Activated CD4-positive, alpha-beta T cell treated with anti-CD3 and anti-CD28 coated beads, Interleukin-2, amount 50 U/mL, for 24 hours (primary cell): ENCODE data around the gene JADE2.
"Not testable (repeated sequence)": the region's sequence is repeated elsewhere in the genome, so short reads cannot be mapped to it uniquely, and the experiment has no call there.

Experiments
- DNase-seq, 2 donors: peaks; one replicate each; pipeline ENCODE4 v3.0.0-alpha.2; 2020; ENCODE audit warnings: low read depth in 1 of 2, low spot score in 1 of 2

The JADE2 gene

DNA sequence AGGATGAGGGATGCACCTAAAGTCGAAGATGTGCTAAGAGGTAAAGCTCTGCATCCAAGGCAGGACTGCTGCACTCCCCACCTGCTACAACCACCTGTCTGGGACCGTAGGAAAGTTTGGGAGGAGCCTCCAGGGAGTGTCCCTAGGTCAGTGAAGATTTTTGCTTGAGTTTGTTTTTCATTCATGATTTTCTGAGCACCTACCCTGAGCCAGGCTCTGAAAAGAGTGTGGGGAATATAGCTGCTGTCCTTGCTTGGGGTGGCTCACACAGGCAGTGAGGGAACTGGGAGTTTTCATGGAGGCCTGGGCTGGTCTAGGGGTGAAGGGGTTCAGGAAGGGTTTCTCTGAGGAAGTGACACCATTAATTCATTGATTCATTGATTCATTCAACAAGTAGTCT lies 58.3 kb downstream of the JADE2 start:
- no peak for DNase-seq

DNA sequence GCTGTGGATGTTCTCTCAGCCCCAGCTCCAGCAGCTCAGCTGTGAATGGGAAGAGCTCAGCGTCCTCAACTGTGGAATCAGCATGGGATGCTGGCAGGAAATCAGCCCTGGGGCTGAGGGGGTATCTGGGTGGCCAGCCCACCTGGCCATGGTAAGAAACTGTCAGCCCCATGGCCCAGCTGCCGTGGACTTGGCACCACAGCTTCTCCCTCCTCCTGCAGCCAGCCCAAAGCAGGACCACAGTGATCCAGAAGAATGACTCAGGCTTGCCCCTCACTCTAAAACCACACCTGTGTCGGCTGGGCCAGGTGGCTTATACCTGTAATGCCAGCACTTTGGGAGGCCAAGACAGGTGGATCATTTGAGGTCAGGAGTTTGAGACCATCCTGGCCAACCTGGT lies 59.2 kb downstream of the JADE2 start:
- no peak for DNase-seq

DNA sequence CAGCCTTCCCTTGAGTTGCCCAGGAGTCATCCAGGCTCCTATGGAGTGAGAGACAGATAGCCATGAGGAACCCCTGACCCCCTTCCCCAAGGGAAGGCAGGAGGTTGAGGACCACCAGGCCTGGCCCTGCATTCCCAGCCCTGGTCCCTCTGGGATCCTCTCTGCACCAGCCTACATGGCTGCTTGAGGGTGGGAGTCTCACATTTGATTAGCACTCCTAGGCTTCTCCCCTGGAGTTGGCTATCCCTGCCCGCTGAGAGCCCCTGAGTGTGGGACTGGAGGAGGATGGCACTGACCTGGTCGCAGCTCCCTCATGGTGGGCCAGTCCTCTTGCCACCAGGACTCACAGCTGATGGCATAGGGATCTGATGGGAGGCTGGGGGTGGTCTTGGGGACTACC lies 60.5 kb downstream of the JADE2 start:
- no peak for DNase-seq

DNA sequence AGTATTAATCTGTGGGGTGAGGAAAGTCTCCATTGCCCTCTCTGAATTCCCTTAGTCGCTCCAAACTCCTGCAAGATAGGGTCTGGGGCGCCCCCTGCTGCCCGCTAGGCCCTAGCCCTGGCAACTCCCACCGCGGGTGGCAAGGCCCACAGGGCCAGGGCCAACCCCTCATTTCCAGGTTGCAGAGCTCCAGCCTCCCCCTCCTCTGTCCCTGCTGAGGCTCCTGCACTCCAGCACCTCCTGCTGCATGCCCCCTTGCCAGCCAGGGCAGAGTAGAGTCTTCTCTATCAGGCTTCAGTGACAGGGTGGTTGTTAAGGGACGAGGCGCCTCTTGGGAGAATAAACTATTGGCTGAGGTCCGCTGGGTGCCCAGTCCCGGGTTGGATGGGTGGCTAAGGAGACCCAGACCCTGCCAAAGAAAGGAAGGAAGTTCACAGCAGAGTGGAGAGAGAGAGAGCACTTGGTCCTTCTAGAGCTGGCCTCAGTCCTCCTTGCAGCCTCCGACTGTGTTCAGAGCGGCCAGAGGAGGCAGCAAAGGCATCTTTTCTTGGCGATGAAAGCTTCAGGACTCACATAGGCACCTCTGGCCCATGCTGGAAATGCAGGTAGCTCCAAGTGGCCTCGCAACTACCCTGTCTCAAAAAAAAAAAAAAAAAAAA lies 61.5 kb downstream of the JADE2 start:
- peak; percentile 72 to 73 for DNase-seq

DNA sequence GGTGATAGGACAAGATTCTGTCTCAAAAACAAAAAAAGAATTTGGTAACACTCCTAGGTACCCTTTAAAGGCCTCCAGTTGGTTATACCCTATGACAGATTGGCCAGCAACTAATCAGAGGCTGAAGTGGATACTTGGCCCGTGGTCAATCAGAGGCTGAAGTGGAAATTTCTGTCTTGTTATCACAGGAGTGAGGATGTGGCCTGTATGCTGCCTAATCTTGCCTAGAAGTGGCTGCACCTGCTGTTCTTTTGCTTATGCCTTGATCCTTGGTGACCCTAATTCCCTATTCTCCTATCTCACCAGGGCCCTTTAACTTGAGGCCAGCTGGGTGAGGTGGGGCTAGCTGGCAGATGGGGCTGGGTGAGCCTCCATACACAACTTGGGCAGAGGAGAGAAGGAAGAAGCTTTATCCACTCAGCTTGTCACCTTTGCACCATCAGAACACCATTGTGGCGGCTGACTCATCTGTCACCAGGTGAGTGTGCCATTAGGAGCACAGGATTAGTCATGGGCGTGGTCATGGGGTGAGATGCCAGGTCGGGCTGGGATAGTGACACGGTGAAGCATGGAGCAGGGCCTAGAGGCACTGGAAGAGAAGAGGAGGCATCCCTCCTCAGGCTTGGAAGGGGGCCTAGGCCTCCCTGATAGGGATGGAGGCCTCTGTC lies 65.7 kb downstream of the JADE2 start:
- DNase-seq, result no peak

DNA sequence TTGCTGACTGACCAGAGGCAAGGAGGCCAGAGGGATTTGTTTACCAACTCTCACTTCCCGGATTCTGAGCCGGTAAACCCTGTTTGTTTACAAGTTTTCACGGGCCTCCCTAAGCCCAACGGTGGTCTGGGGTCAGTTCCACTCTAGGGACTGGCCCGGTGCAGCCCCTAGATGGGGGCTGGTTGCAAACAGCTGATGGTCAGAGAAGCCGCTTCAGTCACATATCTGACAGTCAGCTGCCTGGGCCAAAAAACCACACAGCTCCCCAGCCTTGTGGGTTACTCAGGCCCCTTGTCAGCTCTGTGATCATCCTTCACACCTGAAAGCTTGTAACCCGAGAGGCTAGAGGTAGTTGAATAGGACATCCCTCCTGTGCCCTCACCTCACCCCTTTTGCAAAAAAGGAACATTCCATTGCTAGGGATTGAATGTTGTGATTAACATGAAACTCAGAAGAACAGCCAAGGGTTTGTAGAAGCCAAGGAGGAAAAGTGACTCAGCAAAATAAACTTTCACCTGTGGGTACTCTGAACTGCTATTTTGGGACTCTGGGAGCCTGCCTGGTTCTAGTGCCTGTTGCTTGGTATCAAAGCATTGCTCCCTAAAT lies 66.8 kb downstream of the JADE2 start:
- no peak for DNase-seq

DNA sequence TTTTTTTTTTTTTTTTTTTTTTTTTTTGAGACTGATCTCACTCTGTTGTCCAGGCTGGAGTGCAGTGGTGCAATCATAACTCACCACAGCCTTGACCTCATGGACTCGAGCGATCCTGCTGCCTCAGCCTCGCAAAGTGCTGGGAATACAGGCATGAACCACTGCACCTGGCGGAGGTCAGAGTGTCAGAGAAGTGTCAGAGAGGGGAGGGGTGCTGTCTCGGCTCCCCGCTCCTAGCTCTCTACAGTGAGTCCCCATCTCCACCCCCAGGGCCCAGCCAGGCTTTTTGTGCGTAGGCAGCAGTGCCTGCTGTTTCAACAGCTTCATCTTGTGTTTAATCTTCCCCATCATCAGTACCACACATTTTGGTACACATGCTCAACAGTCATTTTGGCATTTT lies 68.9 kb downstream of the JADE2 start:
- DNase-seq, result no peak

DNA sequence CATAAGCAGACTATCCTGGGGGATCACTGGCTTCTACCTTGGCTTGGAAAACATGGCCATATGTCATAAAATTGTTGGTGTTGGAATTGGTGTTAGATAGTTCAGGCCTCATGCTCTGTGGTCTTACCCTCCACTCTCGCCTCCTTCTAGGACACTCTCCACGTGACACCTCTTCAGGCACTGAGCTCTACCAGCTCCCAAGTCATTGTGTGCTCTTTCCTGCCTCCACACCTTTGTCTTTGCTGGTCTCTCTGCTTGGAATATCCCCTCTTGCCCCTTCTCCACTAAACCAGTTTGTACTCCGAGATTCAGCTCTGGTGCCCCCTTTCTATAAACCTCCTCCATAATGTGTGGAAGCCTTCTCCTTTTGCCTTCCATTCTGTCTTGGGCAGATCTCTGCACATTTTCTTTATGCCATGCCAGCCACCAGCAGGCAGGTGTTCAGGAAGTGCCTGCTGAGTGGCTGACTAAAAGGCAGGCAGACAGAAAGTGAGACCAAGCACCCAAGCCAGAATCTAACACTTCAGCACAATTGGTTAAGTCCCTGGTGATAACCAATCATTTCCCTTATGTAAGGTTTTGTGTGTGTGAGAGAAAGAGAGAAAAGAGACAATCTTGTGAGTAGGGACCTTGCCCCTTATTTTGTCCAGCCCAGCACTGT lies 69.5 kb downstream of the JADE2 start:
- no peak for DNase-seq

DNA sequence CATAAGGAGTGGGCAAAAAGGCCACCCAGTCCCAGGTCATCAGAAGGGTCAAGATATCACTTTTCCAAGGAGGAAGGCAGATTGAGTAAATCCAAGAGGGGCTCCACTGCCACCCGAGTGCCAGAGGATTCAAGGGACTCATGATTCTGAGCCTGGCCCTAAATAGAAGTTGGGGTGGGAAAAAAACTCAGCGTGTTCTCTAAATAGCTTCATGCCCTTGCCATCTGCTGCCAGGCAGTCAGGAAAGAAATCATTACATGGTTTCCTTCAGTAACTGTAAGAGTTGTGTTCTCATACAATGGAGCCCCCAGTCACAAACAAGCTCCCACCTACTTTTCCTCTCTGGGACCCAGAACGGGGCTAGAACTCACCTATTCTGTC lies 70.0 kb downstream of the JADE2 start:
- DNase-seq, result no peak

DNA sequence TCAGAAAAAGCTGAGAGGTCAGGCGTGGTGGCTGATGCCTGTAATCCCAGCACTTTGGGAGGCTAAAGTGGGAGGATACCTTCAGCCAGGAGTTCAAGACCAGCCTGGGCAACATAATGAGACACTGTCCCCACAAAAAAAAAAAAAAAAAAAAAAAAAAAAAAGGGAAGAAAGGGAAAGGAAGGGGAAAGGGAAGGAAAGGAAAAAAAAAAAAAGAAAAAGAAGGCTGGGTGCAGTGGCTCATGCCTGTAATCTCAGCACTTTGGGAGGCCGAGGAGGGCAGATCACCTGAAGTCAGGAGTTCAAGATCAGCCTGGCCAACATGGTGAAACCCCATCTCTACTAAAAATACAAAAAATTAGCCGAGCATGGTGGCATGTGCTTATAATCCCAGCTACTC lies 74.3 kb downstream of the JADE2 start:
- DNase-seq, result not testable (repeated sequence)

DNA sequence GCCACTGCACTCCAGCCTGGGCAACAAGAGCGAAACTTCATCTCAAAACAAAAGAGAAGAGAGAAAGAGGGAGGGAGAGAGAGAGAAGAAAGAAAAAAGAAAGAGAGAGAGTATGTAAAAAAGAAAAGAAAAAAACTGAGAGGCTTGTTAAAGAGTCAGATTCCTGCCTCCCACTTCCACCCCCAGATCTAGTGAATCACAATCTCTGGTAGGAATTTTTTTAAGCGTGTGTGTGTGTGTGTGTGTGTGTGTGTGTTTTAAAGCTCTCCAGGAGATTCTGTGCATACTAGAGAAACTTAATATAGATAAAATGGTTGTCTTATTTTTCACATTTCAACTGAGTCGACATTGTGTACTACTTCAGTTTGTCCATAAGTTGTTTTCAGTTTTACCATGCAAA lies 75.1 kb downstream of the JADE2 start:
- no peak for DNase-seq

DNA sequence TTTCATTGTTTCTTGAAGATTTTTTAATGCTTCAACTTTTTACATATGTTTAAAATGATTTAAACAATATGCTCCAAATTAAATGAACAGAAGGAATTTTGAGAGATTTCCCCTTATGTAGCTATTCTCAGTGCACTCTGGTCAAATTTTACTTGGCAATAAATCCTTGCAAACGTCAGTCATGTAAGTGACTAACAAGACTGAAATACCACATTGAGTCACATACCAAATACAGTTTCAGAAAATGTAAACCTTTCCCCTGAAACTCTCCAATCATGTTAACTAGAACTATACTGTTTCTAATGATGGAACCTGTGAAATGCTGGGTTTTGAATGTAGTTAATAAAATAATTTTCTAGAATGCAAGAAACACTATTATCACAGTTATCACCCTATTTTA lies 77.6 kb downstream of the JADE2 start:
- DNase-seq, result no peak

DNA sequence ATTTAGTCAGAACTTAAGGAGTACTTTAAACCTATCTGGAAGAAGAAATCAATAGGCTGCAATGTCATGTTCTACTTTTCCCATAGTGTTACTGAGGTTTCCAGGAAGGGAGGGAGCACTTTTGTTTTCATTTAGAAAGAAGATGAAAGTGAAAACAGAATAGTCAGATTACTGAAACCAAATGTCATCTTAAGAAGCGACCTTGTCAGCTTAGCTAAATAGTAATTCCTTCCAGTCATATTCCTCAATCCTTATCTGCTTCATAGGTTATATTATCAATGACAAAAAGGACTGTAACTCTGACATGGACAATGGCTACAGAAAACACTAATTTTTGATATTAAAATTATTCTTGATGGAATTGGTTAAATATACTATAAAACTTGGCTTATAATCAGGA lies 79.4 kb downstream of the JADE2 start:
- no peak for DNase-seq

DNA sequence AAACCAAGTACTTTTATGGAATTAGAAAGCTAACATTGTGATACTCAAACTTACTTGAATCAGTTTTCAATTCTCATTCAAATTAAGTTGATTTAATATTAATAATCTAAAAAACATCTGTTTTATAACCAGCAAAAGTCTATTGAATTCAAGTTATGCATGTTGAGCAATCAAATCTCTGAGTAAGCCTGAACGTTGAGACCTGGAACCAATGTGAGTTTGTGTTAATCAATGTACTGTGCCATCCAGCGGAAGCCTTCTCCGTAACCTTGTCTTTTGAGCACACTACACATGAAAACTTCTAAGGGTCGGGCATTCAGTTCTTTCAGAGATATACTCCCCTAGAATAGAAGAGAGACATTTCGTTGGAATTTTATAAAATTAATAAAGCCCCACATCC lies 81.3 kb downstream of the JADE2 start:
- no peak for DNase-seq

DNA sequence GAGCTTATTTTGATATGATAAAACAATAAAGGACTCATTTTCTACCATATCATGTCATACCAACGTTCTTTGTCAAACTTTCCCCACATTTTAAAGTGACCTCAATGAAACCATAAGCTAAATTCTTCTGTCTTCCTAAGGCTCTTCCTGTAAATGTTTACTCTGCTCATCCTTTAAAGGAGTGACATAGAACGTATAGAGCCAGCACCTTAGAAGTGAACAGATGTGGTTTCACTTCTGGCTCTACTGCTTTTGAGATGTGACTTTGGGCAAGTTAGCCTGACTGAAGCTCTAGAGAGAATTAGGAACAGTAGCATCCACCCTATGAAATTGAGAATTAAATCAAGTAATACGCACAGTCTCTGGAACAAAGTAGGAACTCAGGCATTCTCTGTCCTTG lies 83.1 kb downstream of the JADE2 start:
- DNase-seq, result no peak

DNA sequence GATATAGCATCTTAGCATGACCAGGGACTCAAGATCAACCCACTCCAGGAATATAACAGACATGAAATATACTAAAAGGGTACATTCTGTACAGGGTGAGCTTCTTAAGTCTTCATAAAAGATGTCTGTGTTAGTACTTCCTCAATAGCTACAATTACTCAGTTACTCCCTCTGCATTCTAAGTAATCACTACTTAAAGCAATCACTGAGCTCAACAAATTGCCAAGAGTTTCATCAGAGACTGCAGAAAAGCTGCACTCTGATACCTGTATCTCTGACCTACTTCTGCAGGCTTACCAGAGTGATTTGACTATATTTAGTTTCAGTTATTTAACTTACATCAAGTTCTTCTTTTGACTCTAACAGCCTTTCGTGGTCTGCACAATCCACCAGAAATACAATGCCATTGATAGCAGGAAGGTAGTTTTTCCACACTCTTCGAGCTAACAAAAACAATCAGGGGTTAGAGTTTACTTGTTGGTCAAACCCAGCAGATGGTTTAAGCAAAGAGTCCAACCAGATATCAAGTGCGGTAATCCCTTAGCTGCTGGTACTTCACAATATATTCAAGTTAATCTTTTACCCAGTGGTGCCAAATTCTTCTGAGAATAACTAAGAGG lies 83.9 kb downstream of the JADE2 start:
- DNase-seq, result no peak

DNA sequence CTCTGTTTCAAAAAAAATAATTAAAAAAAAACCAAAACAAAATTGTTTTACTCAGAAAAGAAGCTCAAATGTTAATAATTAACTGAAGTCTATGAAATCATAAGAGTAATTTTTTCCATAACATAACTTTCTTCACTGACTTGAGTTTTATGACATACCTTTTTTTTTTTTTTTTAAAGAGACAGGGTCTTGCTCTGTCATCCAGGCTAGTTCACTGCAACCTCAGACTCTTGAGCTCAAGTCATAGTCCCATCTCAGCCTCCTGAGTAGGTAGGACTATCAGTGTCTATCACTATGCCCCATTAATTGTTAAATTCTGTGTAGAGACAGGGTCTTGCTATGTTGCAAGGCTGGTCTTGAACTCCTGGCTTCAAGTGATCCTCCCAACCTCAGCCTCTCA lies 85.3 kb downstream of the JADE2 start:
- DNase-seq, result no peak

DNA sequence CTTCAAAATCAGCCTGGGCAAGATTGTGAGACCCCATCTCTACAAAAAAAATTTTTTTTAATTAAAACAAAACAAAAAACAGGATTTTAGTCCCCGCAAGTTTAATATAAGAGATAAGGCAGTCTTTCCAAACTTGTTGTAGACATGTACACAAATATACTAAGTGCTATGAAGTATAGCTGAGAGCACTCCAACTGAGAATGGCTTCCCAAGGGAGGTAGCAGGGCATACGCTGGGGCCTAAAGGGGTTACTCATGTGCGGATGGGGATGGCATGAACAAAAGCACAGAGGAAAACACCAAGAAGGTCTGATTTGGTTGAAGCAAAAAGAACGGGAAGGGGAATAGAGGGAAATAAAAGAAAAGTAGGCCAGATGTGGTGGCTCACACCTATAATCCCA lies 86.0 kb downstream of the JADE2 start:
- no peak for DNase-seq

DNA sequence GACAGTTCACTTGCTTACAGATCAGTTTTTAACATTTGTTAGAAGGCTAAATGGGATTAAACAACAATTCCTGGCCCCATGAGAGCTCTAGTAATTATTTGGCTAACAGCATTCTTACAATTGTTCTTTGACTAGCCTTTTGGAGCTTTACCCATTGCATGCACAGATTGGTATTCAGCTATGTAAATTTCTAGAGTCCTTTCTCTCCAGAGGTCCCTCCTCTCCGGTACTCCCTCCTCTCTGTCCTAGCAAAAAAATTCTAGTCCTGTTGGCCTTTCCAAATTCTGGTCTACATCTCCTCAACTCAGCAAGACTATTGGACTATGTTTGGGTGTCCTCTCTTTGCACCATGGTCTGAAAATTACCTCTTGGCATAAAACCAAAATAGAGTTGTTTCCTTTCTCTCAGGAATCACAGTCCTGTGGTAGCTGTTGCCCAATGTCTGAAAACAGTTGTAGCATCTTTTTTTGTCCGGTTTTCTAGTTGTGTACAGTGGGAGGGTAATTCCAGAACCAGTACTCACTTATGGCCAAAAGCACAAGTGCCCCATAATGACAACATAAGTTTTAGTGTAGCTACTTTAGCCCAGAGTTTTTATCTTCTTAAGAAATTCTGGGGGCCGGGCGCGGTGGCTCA lies 89.1 kb downstream of the JADE2 start:
- DNase-seq, result no peak

DNA sequence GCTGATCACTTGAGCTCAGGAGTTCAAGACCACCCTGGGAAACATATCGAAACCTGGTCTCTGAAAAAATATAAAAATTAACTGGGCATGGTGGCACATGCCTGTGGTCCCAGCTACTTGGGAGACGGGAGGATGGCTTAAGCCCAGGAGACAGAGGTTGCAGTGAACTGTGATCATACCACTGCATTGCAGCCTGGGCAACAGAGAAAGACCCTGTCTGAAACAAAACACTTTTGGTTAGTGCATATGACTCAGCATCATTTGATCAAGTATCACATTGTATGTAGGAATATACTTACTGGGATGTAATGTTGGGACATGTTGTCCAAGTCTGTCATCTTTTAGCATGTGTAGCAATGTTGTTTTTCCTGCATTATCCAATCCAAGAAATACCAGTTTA lies 95.2 kb downstream of the JADE2 start:
- DNase-seq, result no peak

DNA sequence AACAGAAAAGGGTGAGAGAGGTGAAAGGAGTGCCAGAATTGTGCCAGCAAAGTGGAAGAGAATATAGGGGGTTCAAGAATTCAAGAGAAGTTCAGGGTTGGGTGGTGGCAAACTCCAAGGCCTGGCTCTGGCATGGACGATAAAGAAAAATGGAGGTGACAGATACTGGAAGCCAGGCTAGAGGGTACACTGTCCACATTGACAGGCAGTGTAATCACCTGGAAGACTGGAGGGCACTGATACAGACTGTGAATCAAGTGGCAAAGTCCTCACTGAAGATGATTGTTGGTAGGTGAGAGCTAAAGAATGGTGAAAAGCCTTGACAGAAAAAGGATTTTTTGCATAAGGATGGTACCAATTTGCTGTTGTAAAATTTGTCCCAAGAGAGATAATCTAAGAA lies 100.1 kb downstream of the JADE2 start:
- DNase-seq, result no peak
